ENCODE results near the gene AGBL1.

AGBL1 gene

GRCh38 chr15:86135041-86135440 lies 55.4 kb downstream of the AGBL1 start:
- Histone ChIP-seq H3K9ac (ENCODE audit: low read depth, low read length) (no peak overlapping the region), H3K27me3 (ENCODE audit: insufficient read depth, low read length, poor library complexity) (no peaks in the 10 kb centered on the region), H3K4me3 (ENCODE audit: low read depth in 1 of 2, low read length in 2 of 2) (no peak overlapping the region), H3K4me1 (ENCODE audit: insufficient read depth, low read length) (peaks cover 5% of the 10 kb centered on the region), H3K79me2 (ENCODE audit: insufficient read depth, low read length) (no peaks in the 10 kb centered on the region), H4K20me1 (ENCODE audit: insufficient read depth, low read length) (no peaks in the 10 kb centered on the region), H3K9me3 (ENCODE audit: insufficient read depth, low read length, severe bottlenecking) (no peaks in the 10 kb centered on the region), H3K27ac (ENCODE audit: low read length) (no peak overlapping the region), H3K4me2 (ENCODE audit: insufficient read depth, low read length) (no peak overlapping the region), H2AFZ (ENCODE audit: low read depth, low read length) (no peak overlapping the region), H3K36me3 (ENCODE audit: insufficient read depth, low read length) (no peaks in the 10 kb centered on the region)
- DNase-seq: no peak
- no peak for ATAC-seq (ENCODE audit: insufficient read depth, low read depth)
- TF ChIP-seq, protein P1, sequence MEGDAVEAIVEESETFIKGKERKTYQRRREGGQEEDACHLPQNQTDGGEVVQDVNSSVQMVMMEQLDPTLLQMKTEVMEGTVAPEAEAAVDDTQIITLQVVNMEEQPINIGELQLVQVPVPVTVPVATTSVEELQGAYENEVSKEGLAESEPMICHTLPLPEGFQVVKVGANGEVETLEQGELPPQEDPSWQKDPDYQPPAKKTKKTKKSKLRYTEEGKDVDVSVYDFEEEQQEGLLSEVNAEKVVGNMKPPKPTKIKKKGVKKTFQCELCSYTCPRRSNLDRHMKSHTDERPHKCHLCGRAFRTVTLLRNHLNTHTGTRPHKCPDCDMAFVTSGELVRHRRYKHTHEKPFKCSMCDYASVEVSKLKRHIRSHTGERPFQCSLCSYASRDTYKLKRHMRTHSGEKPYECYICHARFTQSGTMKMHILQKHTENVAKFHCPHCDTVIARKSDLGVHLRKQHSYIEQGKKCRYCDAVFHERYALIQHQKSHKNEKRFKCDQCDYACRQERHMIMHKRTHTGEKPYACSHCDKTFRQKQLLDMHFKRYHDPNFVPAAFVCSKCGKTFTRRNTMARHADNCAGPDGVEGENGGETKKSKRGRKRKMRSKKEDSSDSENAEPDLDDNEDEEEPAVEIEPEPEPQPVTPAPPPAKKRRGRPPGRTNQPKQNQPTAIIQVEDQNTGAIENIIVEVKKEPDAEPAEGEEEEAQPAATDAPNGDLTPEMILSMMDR (IDR thresholded peaks at IDR 0.05; ENCODE audit: borderline replicate concordance, extremely low read depth, low read length, poor library complexity, severe bottlenecking): no peak
- TF ChIP-seq EZH2 (IDR thresholded peaks at IDR 0.05; ENCODE audit: borderline replicate concordance, low read depth, low read length, severe bottlenecking): no peak

- Histone ChIP-seq H3K4me1 (ENCODE audit: insufficient read depth, low read length) (peaks cover 5% of the 10 kb centered on the region), H3K27me3 (ENCODE audit: insufficient read depth, low read length, poor library complexity) (no peaks in the 10 kb centered on the region), H3K9ac (ENCODE audit: low read depth, low read length) (no peak overlapping the region), H2AFZ (ENCODE audit: low read depth, low read length) (no peak overlapping the region), H3K27ac (ENCODE audit: low read length) (no peak overlapping the region), H3K4me3 (ENCODE audit: low read depth in 1 of 2, low read length in 2 of 2) (no peak overlapping the region), H3K9me3 (ENCODE audit: insufficient read depth, low read length, severe bottlenecking) (no peaks in the 10 kb centered on the region), H3K4me2 (ENCODE audit: insufficient read depth, low read length) (no peak overlapping the region), H3K79me2 (ENCODE audit: insufficient read depth, low read length) (no peaks in the 10 kb centered on the region), H3K36me3 (ENCODE audit: insufficient read depth, low read length) (no peaks in the 10 kb centered on the region), H4K20me1 (ENCODE audit: insufficient read depth, low read length) (no peaks in the 10 kb centered on the region)
- DNase-seq: no peak
- no peak for TF ChIP-seq EZH2 (IDR thresholded peaks at IDR 0.05; ENCODE audit: borderline replicate concordance, low read depth, low read length, severe bottlenecking)
- TF ChIP-seq, protein P1 (IDR thresholded peaks at IDR 0.05; ENCODE audit: borderline replicate concordance, extremely low read depth, low read length, poor library complexity, severe bottlenecking): no peak
- no peak for ATAC-seq (ENCODE audit: insufficient read depth, low read depth)
Measured at GRCh38 chr15:86136861-86137260, 57.2 kb downstream of the AGBL1 start.

DNA sequence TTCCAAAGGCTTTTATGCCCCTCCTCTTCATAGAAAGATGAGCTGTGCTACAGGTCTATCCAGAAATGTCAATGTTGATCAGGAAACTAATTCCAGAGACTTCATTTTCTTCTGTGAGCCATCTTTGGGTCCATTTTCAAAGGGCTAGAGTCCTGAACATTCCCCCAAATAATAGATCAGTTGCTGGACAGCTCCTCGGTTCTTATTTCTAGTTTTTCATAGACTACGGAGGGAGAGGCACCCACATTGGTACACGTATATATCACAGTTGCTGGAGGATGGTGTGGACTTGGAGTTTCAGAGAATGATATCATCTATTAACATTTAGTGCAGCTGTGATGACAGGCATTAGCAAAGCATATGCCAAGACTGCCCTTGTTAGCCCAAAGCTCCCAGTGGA lies 59.1 kb downstream of the AGBL1 start:
- Histone ChIP-seq H4K20me1 (ENCODE audit: insufficient read depth, low read length) (no peaks in the 10 kb centered on the region), H3K4me1 (ENCODE audit: insufficient read depth, low read length) (no peaks in the 10 kb centered on the region), H3K4me3 (ENCODE audit: low read depth in 1 of 2, low read length in 2 of 2) (no peak overlapping the region), H3K36me3 (ENCODE audit: insufficient read depth, low read length) (no peaks in the 10 kb centered on the region), H3K27ac (ENCODE audit: low read length) (no peak overlapping the region), H3K9me3 (ENCODE audit: insufficient read depth, low read length, severe bottlenecking) (no peaks in the 10 kb centered on the region), H2AFZ (ENCODE audit: low read depth, low read length) (no peak overlapping the region), H3K9ac (ENCODE audit: low read depth, low read length) (no peak overlapping the region), H3K79me2 (ENCODE audit: insufficient read depth, low read length) (no peaks in the 10 kb centered on the region), H3K27me3 (ENCODE audit: insufficient read depth, low read length, poor library complexity) (no peaks in the 10 kb centered on the region), H3K4me2 (ENCODE audit: insufficient read depth, low read length) (no peak overlapping the region)
- DNase-seq: no peak
- TF ChIP-seq EZH2 (IDR thresholded peaks at IDR 0.05; ENCODE audit: borderline replicate concordance, low read depth, low read length, severe bottlenecking): no peak
- TF ChIP-seq, protein P1 (IDR thresholded peaks at IDR 0.05; ENCODE audit: borderline replicate concordance, extremely low read depth, low read length, poor library complexity, severe bottlenecking): no peak
- no peak for ATAC-seq (ENCODE audit: insufficient read depth, low read depth)

GRCh38 chr15:86139828-86140227 lies 60.2 kb downstream of the AGBL1 start:
- H3K4me2 ChIP-seq (ENCODE audit: insufficient read depth, low read length): no peak overlapping the region
- no peak overlapping the region for H3K4me3 ChIP-seq (ENCODE audit: low read depth in 1 of 2, low read length in 2 of 2)
- H3K36me3 ChIP-seq (ENCODE audit: insufficient read depth, low read length): no peaks in the 10 kb centered on the region
- no peaks in the 10 kb centered on the region for H4K20me1 ChIP-seq (ENCODE audit: insufficient read depth, low read length)
- no peaks in the 10 kb centered on the region for H3K27me3 ChIP-seq (ENCODE audit: insufficient read depth, low read length, poor library complexity)
- DNase-seq: peak; percentile 7
- H3K4me1 ChIP-seq (ENCODE audit: insufficient read depth, low read length): no peaks in the 10 kb centered on the region
- H3K9ac ChIP-seq (ENCODE audit: low read depth, low read length): no peak overlapping the region
- H3K9me3 ChIP-seq (ENCODE audit: insufficient read depth, low read length, severe bottlenecking): no peaks in the 10 kb centered on the region
- H3K79me2 ChIP-seq (ENCODE audit: insufficient read depth, low read length): no peaks in the 10 kb centered on the region
- H2AFZ ChIP-seq (ENCODE audit: low read depth, low read length): no peak overlapping the region
- no peak overlapping the region for H3K27ac ChIP-seq (ENCODE audit: low read length)
- TF ChIP-seq EZH2 (IDR thresholded peaks at IDR 0.05; ENCODE audit: borderline replicate concordance, low read depth, low read length, severe bottlenecking): no peak
- TF ChIP-seq, protein P1 (IDR thresholded peaks at IDR 0.05; ENCODE audit: borderline replicate concordance, extremely low read depth, low read length, poor library complexity, severe bottlenecking): no peak
- ATAC-seq (ENCODE audit: insufficient read depth, low read depth): no peak

Data from DND-41 (cell line).